C4-2B (cell line): ENCODE measurements around the gene REXO4.

Experiments used
- H3K27ac ChIP-seq: fragments of 450-650 bp; 2 replicates; pipeline ENCODE4 v1.5.1; 2017
- CTCF ChIP-seq: fragments of 450-650 bp; conservative IDR thresholded peaks from 2 replicates; pipeline ENCODE4 v1.5.1; 2017; ENCODE audit warnings: mild to moderate bottlenecking
- ZFX ChIP-seq: fragments of 450-650 bp; IDR thresholded peaks from 2 replicates; pipeline ENCODE4 v1.6.1; 2017

REXO4 gene

GRCh38 chr9:133437753-133438531 lies 20.1 kb upstream of the REXO4 start:
- TF ChIP-seq ZFX (no peak), CTCF (no peak)

GRCh38 chr9:133436681-133437080 lies 18.9 kb upstream of the REXO4 start:
- H3K27ac ChIP-seq, result no peak overlapping the region
- TF ChIP-seq CTCF (no peak), ZFX (no peak)

More at GRCh38 chr9:133437753-133438531, 20.1 kb upstream of the REXO4 start:
- H3K27ac ChIP-seq, result no peak overlapping the region

GRCh38 chr9:133433351-133433843 lies 15.6 kb upstream of the REXO4 start:
- TF ChIP-seq ZFX (no peak), CTCF (no peak)
- no peak overlapping the region for H3K27ac ChIP-seq

GRCh38 chr9:133430244-133430643 lies 12.4 kb upstream of the REXO4 start:
- H3K27ac ChIP-seq, result no peak overlapping the region
- TF ChIP-seq ZFX (no peak), CTCF (no peak)

GRCh38 chr9:133429641-133430161 lies 11.9 kb upstream of the REXO4 start:
- H3K27ac ChIP-seq, result no peak overlapping the region
- TF ChIP-seq ZFX (no peak), CTCF (no peak)

GRCh38 chr9:133429214-133429613 lies 11.4 kb upstream of the REXO4 start:
- no peak overlapping the region for H3K27ac ChIP-seq
- TF ChIP-seq CTCF (no peak), ZFX (no peak)

- no peak overlapping the region for H3K27ac ChIP-seq
- TF ChIP-seq ZFX, result no peak
- no peak for TF ChIP-seq CTCF
These were observed 10.8 kb upstream of the REXO4 start for GRCh38 chr9:133428617-133429101.
